ENCODE measurements around the gene EED.

The EED gene

GRCh38 chr11:86244522-86245368 lies at the start of gene EED:
TSS of gene EED (plus strand) at chr11:86244753. CDS start at chr11:86245230, 477 bp downstream.
- peak; percentile 97 for DNase-seq

GRCh38 chr11:86194998-86195397 lies 49.6 kb upstream of the EED start:
- DNase-seq, result no peak

GRCh38 chr11:86196085-86196696 lies 48.4 kb upstream of the EED start:
- no peak for DNase-seq

GRCh38 chr11:86196913-86197312 lies 47.6 kb upstream of the EED start:
- DNase-seq, result no peak

GRCh38 chr11:86197448-86197847 lies 47.1 kb upstream of the EED start:
- DNase-seq, result no peak

- DNase-seq, result no peak
Observed at GRCh38 chr11:86198139-86198538, 46.4 kb upstream of the EED start.

GRCh38 chr11:86199354-86199753 lies 45.2 kb upstream of the EED start:
- DNase-seq, result no peak

GRCh38 chr11:86201371-86201884 lies 43.1 kb upstream of the EED start:
- no peak for DNase-seq

- no peak for DNase-seq
Observed at GRCh38 chr11:86202013-86202336, 42.6 kb upstream of the EED start.

GRCh38 chr11:86204356-86204755 lies 40.2 kb upstream of the EED start:
- DNase-seq, result no peak

GRCh38 chr11:86205421-86206336 lies 38.9 kb upstream of the EED start:
- no peak for DNase-seq

- DNase-seq, result no peak
Observed at GRCh38 chr11:86206337-86206695, 38.2 kb upstream of the EED start.

GRCh38 chr11:86207413-86207812 lies 37.1 kb upstream of the EED start:
- no peak for DNase-seq

GRCh38 chr11:86208572-86208971 lies 36.0 kb upstream of the EED start:
- no peak for DNase-seq

GRCh38 chr11:86209806-86210657 lies 34.5 kb upstream of the EED start:
- DNase-seq, result no peak

GRCh38 chr11:86210898-86211297 lies 33.7 kb upstream of the EED start:
- no peak for DNase-seq

- DNase-seq, result no peak
Observed at GRCh38 chr11:86211619-86212018, 32.9 kb upstream of the EED start.

GRCh38 chr11:86212019-86212611 lies 32.4 kb upstream of the EED start:
- no peak for DNase-seq

GRCh38 chr11:86214710-86215109 lies 29.8 kb upstream of the EED start:
- peak; percentile 86 for DNase-seq

GRCh38 chr11:86218125-86219084 lies 26.1 kb upstream of the EED start:
- peak; percentile 79 for DNase-seq
